ENCODE data around the gene CENPO. TPM values are rescaled to one million over a fixed set of nuclear protein-coding genes. Genes with fewer than 3 reads are reported as not detected.

Gene CENPO
- total RNA-seq, 1 experiment from 2014 or later = 38.6 TPM

- ChIA-PET CTCF (no interaction called here), POLR2A (no interaction called here)
- H3K27me3 Mint-ChIP-seq (ENCODE audit: low read depth) = no peaks in the 10 kb centered on the region
- TF ChIP-seq CREB1 (CRISPR knock-in tag; IDR thresholded peaks at IDR 0.05) (no peak), USF2 (CRISPR knock-in tag; IDR thresholded peaks at IDR 0.05) (no peak), FOXP4 (CRISPR knock-in tag; IDR thresholded peaks at IDR 0.05) (no peak), MAX (CRISPR knock-in tag; IDR thresholded peaks at IDR 0.05) (no peak), AFF4 (CRISPR knock-in tag; IDR thresholded peaks at IDR 0.05; ENCODE audit: borderline replicate concordance) (no peak), ESRRA (CRISPR knock-in tag; IDR thresholded peaks at IDR 0.05; ENCODE audit: borderline replicate concordance) (no peak), FOXP1 (CRISPR knock-in tag; IDR thresholded peaks at IDR 0.05; ENCODE audit: borderline replicate concordance) (no peak), GABPB1 (CRISPR knock-in tag; IDR thresholded peaks at IDR 0.05) (no peak), AR (CRISPR knock-in tag; IDR thresholded peaks at IDR 0.05) (no peak), ZNF121 (CRISPR knock-in tag; IDR thresholded peaks at IDR 0.05) (no peak), JAZF1 (CRISPR knock-in tag; IDR thresholded peaks at IDR 0.05) (no peak), SP1 (CRISPR knock-in tag; conservative IDR thresholded peaks at IDR 0.05) (no peak), TP53 (CRISPR knock-in tag; IDR thresholded peaks at IDR 0.05) (no peak), PREB (CRISPR knock-in tag; IDR thresholded peaks at IDR 0.05; ENCODE audit: borderline replicate concordance) (no peak), E2F1 (CRISPR knock-in tag; IDR thresholded peaks at IDR 0.05) (no peak), MYBL2 (CRISPR knock-in tag; IDR thresholded peaks at IDR 0.05) (no peak), ZNF232 (CRISPR knock-in tag; IDR thresholded peaks at IDR 0.05) (no peak), ZNF396 (CRISPR knock-in tag; IDR thresholded peaks at IDR 0.05; ENCODE audit: borderline replicate concordance) (no peak)
- ATAC-seq = peak; percentile 52
- peaks cover 4% of the 10 kb centered on the region for H3K9me3 Mint-ChIP-seq
- H3K27ac Mint-ChIP-seq = peak overlapping the region; percentile 97
- peaks cover 6% of the 10 kb centered on the region; the same call in 1 of the 2 replicates for H3K36me3 Mint-ChIP-seq
- H3K4me3 Mint-ChIP-seq = no peak overlapping the region
- H3K4me1 Mint-ChIP-seq = peaks cover 17% of the 10 kb centered on the region
- DNase-seq (ENCODE audit: low spot score) = no peak
Observed at GRCh38 chr2:24871852-24872333, 78.7 kb downstream of the CENPO start.
